ENCODE data around the gene ZNF25.
"Not testable (repeated sequence)": the region's sequence is repeated elsewhere in the genome, so short reads cannot be mapped to it uniquely, and the experiment has no call there.

Gene ZNF25

GRCh38 chr10:38007991-38008390, 31.5 kb upstream of the ZNF25 start:
- H3K9me3 ChIP-seq = no peaks in the 10 kb centered on the region
- peaks cover 0 to 10% (median 6%) of the 10 kb centered on the region in 4 donors for H3K4me1 ChIP-seq
- DNase-seq = no peak
- intact Hi-C loops (cut with DNase I; ENCODE audit: low total_unique reads) = no loop called here
- TF ChIP-seq CTCF (IDR thresholded peaks at IDR 0.05) = no peak
- H3K27ac ChIP-seq = no peak overlapping the region
- no peak overlapping the region for H3K4me3 ChIP-seq
- peaks cover 0 to under 1% (median 0%) of the 10 kb centered on the region in 3 donors for H3K36me3 ChIP-seq
- H3K27me3 ChIP-seq = no peaks in the 10 kb centered on the region

- H3K9me3 ChIP-seq = no peaks in the 10 kb centered on the region
- intact Hi-C loops (cut with DNase I; ENCODE audit: low total_unique reads) = no loop called here
- no peak for DNase-seq
- H3K27ac ChIP-seq = no peak overlapping the region
- no peaks in the 10 kb centered on the region for H3K27me3 ChIP-seq
- peaks cover 0 to 9% (median 5%) of the 10 kb centered on the region in 4 donors for H3K4me1 ChIP-seq
- H3K36me3 ChIP-seq = no peaks in the 10 kb centered on the region
- no peak for TF ChIP-seq CTCF (IDR thresholded peaks at IDR 0.05)
- no peak overlapping the region for H3K4me3 ChIP-seq
Observed at GRCh38 chr10:38007551-38007950, 31.1 kb upstream of the ZNF25 start.

DNA sequence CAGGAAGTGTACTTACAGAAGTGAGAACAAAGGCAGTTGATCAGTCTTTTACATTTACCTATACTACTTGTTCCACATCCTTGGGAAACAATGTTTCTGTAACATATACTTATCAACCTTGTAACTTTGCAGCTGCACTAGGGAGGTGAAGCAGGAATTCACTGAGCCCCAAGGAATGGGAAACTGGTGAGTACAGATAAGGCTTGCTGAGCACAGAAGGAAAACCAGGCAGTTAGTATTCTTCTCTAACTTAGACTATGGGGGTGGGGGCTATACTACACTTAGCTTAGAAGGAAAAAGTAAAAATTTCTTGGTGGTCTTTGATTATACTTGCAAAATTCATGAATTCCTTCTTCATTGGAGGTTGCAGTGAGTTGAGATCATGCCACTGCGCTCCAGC, 27.1 kb upstream of the ZNF25 start:
- intact Hi-C loops (cut with DNase I; ENCODE audit: low total_unique reads) = no loop called here
- H3K4me1 ChIP-seq = no peaks in the 10 kb centered on the region
- no peaks in the 10 kb centered on the region for H3K9me3 ChIP-seq
- no peaks in the 10 kb centered on the region for H3K27me3 ChIP-seq
- H3K36me3 ChIP-seq = no peaks in the 10 kb centered on the region
- TF ChIP-seq CTCF (IDR thresholded peaks at IDR 0.05) = no peak
- H3K27ac ChIP-seq = no peak overlapping the region
- no peak overlapping the region for H3K4me3 ChIP-seq
- DNase-seq = no peak

DNA sequence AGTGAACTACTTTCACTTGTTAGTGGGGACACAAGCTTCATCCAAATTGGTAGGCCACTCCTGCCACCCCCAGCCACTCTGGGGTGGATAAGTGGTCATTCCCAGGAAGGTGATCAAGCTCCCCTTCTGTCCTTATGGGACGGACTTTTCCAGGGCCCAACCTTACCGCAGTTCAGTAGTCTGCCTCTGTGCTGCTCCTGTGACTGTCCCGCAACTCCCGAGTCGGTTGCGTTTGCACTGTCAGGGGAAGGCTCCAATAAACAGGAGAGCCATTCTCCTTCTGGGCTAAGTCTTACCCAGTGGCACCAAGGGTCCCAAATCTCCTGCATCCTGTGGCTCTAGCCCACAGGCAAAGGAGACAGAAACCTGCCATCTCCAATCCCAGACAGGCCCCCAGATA, 26.6 kb upstream of the ZNF25 start:
- Histone ChIP-seq H3K27me3 (no peaks in the 10 kb centered on the region), H3K4me1 (no peaks in the 10 kb centered on the region), H3K36me3 (no peaks in the 10 kb centered on the region), H3K4me3 (no peak overlapping the region), H3K27ac (no peak overlapping the region), H3K9me3 (no peaks in the 10 kb centered on the region)
- TF ChIP-seq CTCF (IDR thresholded peaks at IDR 0.05) = no peak
- no peak for DNase-seq
- intact Hi-C loops (cut with DNase I; ENCODE audit: low total_unique reads) = no loop called here

DNA sequence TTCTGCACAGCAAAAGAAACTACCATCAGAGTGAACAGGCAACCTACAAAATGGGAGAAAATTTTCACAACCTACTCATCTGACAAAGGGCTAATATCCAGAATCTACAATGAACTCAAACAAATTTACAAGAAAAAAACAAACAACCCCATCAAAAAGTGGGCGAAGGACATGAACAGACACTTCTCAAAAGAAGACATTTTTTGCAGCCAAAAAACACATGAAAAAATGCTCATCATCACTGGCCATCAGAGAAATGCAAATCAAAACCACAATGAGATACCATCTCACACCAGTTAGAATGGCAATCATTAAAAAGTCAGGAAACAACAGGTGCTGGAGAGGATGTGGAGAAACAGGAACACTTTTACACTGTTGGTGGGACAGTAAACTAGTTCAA, 24.0 kb upstream of the ZNF25 start:
- H3K36me3 ChIP-seq; H3K4me3 ChIP-seq; H3K4me1 ChIP-seq; H3K27ac ChIP-seq; H3K27me3 ChIP-seq; DNase-seq; intact Hi-C loops (cut with DNase I; ENCODE audit: low total_unique reads); H3K9me3 ChIP-seq: not testable (repeated sequence)

DNA sequence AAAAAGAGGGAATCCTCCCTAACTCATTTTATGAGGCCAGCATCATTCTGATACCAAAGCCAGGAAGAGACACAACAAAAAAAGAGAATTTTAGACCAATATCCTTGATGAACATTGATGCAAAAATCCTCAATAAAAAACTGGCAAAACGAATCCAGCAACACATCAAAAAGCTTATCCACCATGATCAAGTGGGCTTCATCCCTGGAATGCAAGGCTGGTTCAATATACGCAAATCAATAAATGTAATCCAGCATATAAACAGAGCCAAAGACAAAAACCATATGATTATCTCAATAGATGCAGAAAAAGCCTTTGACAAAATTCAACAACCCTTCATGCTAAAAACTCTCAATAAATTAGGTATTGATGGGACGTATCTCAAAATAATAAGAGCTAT, 22.5 kb upstream of the ZNF25 start:
- intact Hi-C loops (cut with DNase I; ENCODE audit: low total_unique reads); DNase-seq; H3K4me1 ChIP-seq; H3K27me3 ChIP-seq; H3K27ac ChIP-seq; H3K4me3 ChIP-seq; H3K36me3 ChIP-seq; H3K9me3 ChIP-seq: not testable (repeated sequence)

- no peak overlapping the region for H3K4me3 ChIP-seq
- no peaks in the 10 kb centered on the region for H3K36me3 ChIP-seq
- no peaks in the 10 kb centered on the region for H3K27me3 ChIP-seq
- H3K9me3 ChIP-seq = no peaks in the 10 kb centered on the region
- DNase-seq = no peak
- no peak for TF ChIP-seq CTCF (IDR thresholded peaks at IDR 0.05)
- no peak overlapping the region for H3K27ac ChIP-seq
- intact Hi-C loops (cut with DNase I; ENCODE audit: low total_unique reads) = no loop called here
- H3K4me1 ChIP-seq = no peaks in the 10 kb centered on the region
Observed at GRCh38 chr10:37992083-37992482, 15.6 kb upstream of the ZNF25 start.
